OCI-LY1 (cell line): ENCODE data around the gene PTPRM.

Experiments used
- H2AFZ ChIP-seq: fragments of 200-600 bp; sonication (generic), shearing (Covaris generic); 2 replicates; pipeline ENCODE4 v1.6.0; 2014; ENCODE audit warnings: antibody characterized with exemption, mild to moderate bottlenecking, low read length
- H3F3A ChIP-seq: fragments of 200-600 bp; sonication (generic), shearing (Covaris generic); 2 replicates; pipeline ENCODE4 v1.6.0; 2014; ENCODE audit warnings: mild to moderate bottlenecking, antibody characterized with exemption, low read length, moderate library complexity; ENCODE audit not compliant: insufficient read depth
- H3K27ac ChIP-seq: fragments of 200-600 bp; sonication (generic); 2 replicates; pipeline ENCODE4 v1.5.1; 2014; ENCODE audit warnings: low read length, mixed run types, mild to moderate bottlenecking, low read depth; ENCODE audit not compliant: poor library complexity, severe bottlenecking
- H3K27me3 ChIP-seq: fragments of 200-600 bp; sonication (generic); 2 replicates; pipeline ENCODE4 v1.6.0; 2014; ENCODE audit warnings: antibody characterized with exemption, mild to moderate bottlenecking, low read length, moderate library complexity; ENCODE audit not compliant: insufficient read depth
- H3K36me3 ChIP-seq: fragments of 200-600 bp; sonication (generic); 2 replicates; pipeline ENCODE4 v1.6.1; 2014; ENCODE audit warnings: mild to moderate bottlenecking, antibody characterized with exemption, low read length, moderate library complexity, mixed read lengths; ENCODE audit not compliant: insufficient read depth
- H3K4me1 ChIP-seq: fragments of 200-600 bp; sonication (generic); 2 replicates; pipeline ENCODE4 v1.5.1; 2014; ENCODE audit warnings: mild to moderate bottlenecking, low read length, moderate library complexity; ENCODE audit not compliant: insufficient read depth, severe bottlenecking
- H3K4me2 ChIP-seq: fragments of 200-600 bp; sonication (generic), shearing (Covaris generic); 2 replicates; pipeline ENCODE4 v1.6.1; 2014; ENCODE audit warnings: low read length
- H3K4me3 ChIP-seq: fragments of 200-600 bp; sonication (generic); 2 replicates; pipeline ENCODE4 v1.5.1; 2014; ENCODE audit warnings: low read length, low read depth, mild to moderate bottlenecking, mixed read lengths; ENCODE audit not compliant: poor library complexity, severe bottlenecking
- H3K79me2 ChIP-seq: fragments of 200-600 bp; shearing (Covaris generic); 2 replicates; pipeline ENCODE4 v1.6.1; 2016; ENCODE audit warnings: mixed run types, low read length, mixed read lengths; ENCODE audit not compliant: insufficient read depth
- H3K9ac ChIP-seq: fragments of 200-600 bp; sonication (generic), shearing (Covaris generic); 2 replicates; pipeline ENCODE4 v1.6.1; 2014; ENCODE audit warnings: mild to moderate bottlenecking, low read length, mixed read lengths
- H3K9me2 ChIP-seq: fragments of 200-600 bp; sonication (generic), shearing (Covaris generic); 2 replicates; pipeline ENCODE4 v1.6.1; 2014; ENCODE audit warnings: low read depth, mild to moderate bottlenecking, low read length, mixed read lengths
- H3K9me3 ChIP-seq: fragments of 200-600 bp; shearing (Covaris generic); 2 replicates; pipeline ENCODE4 v1.6.1; 2014; ENCODE audit warnings: low read length, mixed read lengths
- H4K20me1 ChIP-seq: fragments of 200-600 bp; sonication (generic), shearing (Covaris generic); 2 replicates; pipeline ENCODE4 v1.6.0; 2016; ENCODE audit warnings: mild to moderate bottlenecking, low read length; ENCODE audit not compliant: insufficient read depth
- CTCF ChIP-seq: fragments of 200-600 bp; sonication (generic), shearing (Covaris generic); IDR thresholded peaks from 2 replicates; pipeline ENCODE4 v1.5.1; 2017; ENCODE audit warnings: mild to moderate bottlenecking, antibody characterized with exemption, low read length, moderate library complexity, mixed read lengths
- EZH2 ChIP-seq: fragments of 200-600 bp; sonication (generic), shearing (Covaris generic); IDR thresholded peaks from 2 replicates; pipeline ENCODE4 v1.8.0; 2017; ENCODE audit warnings: borderline replicate concordance, mixed run types, mild to moderate bottlenecking, antibody characterized with exemption, low read length, moderate library complexity, mixed read lengths

PTPRM gene

GRCh38 chr18:7629416-7629815 is 62.3 kb downstream of the PTPRM start:
- H3K27ac ChIP-seq, result no peak overlapping the region
- H3K79me2 ChIP-seq, result no peaks in the 10 kb centered on the region
- no peak overlapping the region for H3K4me2 ChIP-seq
- no peak overlapping the region for H3K9ac ChIP-seq
- H3K36me3 ChIP-seq, result no peaks in the 10 kb centered on the region
- no peak overlapping the region for H2AFZ ChIP-seq
- TF ChIP-seq EZH2 (no peak), CTCF (no peak)
- no peaks in the 10 kb centered on the region for H3K27me3 ChIP-seq
- H3K9me3 ChIP-seq, result no peaks in the 10 kb centered on the region
- H3K9me2 ChIP-seq, result no peaks in the 10 kb centered on the region
- H4K20me1 ChIP-seq, result no peaks in the 10 kb centered on the region
- no peaks in the 10 kb centered on the region for H3K4me1 ChIP-seq
- H3F3A ChIP-seq, result no peaks in the 10 kb centered on the region
- no peak overlapping the region for H3K4me3 ChIP-seq

- no peak overlapping the region for H3K9ac ChIP-seq
- no peaks in the 10 kb centered on the region for H3K9me3 ChIP-seq
- no peak overlapping the region for H3K27ac ChIP-seq
- H3K79me2 ChIP-seq, result no peaks in the 10 kb centered on the region
- no peaks in the 10 kb centered on the region for H3K4me1 ChIP-seq
- no peaks in the 10 kb centered on the region for H3F3A ChIP-seq
- H4K20me1 ChIP-seq, result no peaks in the 10 kb centered on the region
- H3K36me3 ChIP-seq, result no peaks in the 10 kb centered on the region
- H2AFZ ChIP-seq, result no peak overlapping the region
- H3K4me2 ChIP-seq, result no peak overlapping the region
- no peaks in the 10 kb centered on the region for H3K27me3 ChIP-seq
- TF ChIP-seq EZH2, result no peak
- no peak for TF ChIP-seq CTCF
- H3K9me2 ChIP-seq, result no peaks in the 10 kb centered on the region
- no peak overlapping the region for H3K4me3 ChIP-seq
These were observed 63.8 kb downstream of the PTPRM start for GRCh38 chr18:7630731-7631442.

- Histone ChIP-seq H3F3A (no peaks in the 10 kb centered on the region), H3K27ac (no peak overlapping the region), H3K4me2 (no peak overlapping the region), H3K79me2 (no peaks in the 10 kb centered on the region), H3K9me3 (no peaks in the 10 kb centered on the region), H3K36me3 (no peaks in the 10 kb centered on the region), H3K9ac (no peak overlapping the region), H4K20me1 (no peaks in the 10 kb centered on the region), H3K27me3 (no peaks in the 10 kb centered on the region), H2AFZ (no peak overlapping the region), H3K4me1 (no peaks in the 10 kb centered on the region), H3K9me2 (no peaks in the 10 kb centered on the region), H3K4me3 (no peak overlapping the region)
- TF ChIP-seq CTCF (no peak), EZH2 (no peak)
These were observed 65.3 kb downstream of the PTPRM start for GRCh38 chr18:7632152-7633098.
